Stimulated activated CD4-positive, alpha-beta T cell treated with anti-CD3 and anti-CD28 coated beads, Interleukin-4, amount 100 ng/mL, for 1 hour (primary cell): ENCODE results near the gene GPR42.
A peak's percentile ranks its signal among the peaks of the same experiment; 100 is the strongest.
"Not testable (repeated sequence)": the region's sequence is repeated elsewhere in the genome, so short reads cannot be mapped to it uniquely, and the experiment has no call there.

ENCODE experiments used
- DNase-seq: peaks from one replicate; pipeline ENCODE4 v3.0.0-alpha.2; 2020

GPR42 gene

DNA sequence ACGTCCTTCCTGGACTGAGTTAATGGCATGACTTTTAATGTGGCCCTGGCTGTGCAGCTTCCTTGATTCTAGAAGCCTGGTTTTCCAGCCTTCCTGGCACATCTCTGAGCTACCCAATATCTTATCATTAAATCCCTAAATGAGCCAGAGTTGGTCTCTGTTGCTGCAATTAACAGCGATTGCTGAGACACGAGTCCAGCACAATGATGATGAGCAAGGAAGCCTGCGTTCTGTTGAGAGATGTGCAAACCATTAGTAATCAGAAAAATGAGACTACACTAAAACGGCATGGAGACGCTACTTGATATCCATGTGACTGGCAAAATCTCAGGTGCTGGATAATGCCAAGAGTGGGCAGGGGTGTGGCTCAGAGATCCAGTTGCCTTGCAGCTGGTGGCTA, 26.2 kb downstream of the GPR42 start:
- no peak for DNase-seq

DNA sequence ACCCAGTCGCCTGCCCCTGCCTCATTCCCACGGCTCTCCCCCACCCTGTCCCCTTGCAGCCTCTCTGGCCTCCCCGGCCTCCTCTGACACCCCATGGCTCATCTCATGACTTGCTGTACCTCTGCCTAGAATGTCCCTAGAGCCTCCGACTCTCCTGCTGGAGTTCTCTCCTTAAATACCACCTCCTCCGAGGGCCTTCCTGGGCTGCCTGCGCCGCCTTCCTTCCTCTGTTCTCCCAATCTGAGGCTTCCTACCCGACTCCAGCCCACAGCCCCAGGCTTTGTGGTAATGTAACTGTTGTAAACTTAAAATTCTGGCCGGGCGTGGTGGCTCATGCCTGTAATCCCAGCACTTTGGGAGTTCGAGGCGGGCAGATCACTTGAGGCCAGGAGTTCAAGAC, 27.7 kb downstream of the GPR42 start:
- no peak for DNase-seq

DNA sequence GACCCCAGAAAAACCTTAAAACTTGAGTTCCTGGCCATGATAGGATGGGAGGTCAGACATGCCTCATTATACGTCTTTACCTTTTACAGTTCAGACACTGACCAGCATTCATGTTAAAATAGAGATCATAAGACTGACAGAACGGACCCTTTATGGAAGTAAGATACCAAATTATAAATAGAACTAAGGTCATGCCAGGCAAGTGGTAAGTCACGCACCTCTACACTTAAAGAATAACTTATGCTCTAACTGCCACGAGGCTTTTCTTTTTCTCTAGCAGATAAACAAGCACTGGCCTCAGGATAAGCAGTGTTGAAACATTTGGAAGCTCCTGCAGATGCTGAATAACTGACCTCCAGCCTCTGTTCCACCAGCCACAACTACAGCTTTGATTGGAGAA, 28.4 kb downstream of the GPR42 start:
- DNase-seq, result no peak

DNA sequence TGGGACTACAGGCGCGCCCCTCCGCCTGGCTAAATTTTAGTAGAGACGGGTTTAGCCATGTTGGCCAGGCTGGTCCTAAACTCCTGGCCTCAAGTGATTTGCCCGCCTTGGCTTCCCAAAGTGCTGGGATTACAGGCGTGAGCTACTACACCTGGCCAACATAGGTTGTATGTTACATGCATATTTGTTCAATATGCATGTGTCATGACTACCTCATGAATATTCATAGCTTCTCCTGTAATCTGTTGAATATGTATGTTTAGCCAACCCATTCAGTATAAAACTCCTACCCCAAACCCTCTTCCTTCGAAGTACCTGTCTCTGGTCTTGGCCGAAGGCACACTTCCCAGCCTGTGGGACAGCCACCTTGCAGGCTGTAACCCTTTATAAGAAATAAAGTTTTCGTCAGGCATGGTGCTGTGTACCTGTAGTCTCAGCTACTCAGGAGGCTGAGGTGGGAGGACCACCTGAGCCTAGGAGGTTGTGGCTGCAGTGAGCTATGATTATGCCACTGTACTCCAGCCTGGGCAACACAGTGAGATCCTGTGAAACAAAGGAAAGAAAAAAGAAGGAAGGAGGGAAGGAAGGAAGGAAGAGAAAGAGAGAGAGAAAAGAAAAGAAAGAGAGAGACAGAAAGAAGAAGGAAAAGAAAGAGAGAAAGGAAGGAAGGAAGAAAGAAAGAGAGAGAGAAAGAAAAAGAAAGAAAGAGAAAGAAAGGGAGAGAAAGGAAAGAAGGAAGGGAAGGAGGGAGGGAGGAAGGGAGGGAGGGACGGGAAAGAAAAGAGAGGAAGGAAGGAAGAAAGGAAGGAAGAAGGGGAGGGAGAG, 29.3 kb downstream of the GPR42 start:
- DNase-seq, result no peak

DNA sequence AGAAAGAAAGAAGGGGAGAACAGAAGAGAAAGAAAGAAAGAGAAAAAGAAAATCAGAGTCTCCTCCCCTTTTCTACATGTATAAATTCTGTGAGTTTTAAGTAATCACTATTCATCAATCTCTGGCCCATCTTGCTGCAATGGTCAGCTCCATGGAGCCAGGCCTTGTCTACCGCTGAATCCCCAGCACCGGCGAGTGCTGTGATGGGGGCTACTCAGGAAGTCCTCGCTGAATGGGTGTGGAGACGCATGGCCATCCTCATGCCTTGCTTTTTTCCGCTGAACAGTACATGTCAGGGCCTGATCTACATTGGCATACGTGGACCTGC, 29.9 kb downstream of the GPR42 start:
- DNase-seq, result no peak

DNA sequence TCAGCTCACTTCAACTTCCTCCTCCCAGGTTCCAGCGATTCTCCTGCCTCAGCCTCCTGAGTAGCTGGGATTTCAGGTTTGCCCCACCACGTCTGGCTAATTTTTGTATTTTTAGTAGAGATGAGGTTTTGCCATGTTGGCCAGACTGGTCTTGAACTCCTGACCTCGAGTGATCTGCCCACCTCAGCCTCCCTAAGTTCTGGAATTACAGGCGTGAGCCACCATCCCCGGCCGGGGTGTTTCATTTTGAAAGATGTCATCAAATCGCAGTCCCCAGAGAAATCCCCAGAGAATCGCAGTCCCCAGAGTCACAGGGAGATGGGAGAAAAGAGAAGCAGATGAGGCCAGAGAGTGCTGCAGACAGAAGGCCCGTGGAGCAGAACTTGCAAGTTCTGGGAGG, 30.5 kb downstream of the GPR42 start:
- DNase-seq, result not testable (repeated sequence)

DNA sequence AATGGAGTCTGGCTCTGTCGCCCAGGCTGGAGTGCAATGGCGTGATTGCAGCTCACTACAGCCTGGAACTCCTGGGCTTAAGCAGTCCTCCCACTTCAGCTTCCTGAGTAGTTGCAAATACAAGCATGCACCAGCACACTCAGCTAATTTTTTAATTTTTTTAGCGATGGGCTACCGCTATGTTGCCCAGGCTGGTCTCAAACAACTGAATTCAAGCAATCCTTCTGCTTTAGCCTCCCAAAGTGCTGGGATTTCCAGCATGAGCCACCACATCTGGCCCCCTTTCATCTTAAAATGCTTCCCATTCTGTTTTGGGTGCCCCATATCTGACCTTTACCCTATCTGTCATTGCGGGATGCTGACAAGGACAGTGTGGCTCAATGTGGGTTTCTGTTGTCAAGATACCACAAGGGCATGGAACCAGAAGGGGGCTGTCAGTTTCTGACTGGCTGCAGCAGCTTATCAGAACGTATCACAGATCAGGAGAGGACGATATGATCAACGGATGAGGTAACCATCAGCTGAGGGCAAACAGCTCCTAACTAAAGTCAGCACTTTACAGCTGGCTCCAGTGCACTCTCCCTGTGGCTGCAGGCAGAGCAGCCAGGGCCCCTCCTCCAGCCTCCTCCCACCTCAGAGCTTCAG, 32.4 kb downstream of the GPR42 start:
- DNase-seq, result no peak

DNA sequence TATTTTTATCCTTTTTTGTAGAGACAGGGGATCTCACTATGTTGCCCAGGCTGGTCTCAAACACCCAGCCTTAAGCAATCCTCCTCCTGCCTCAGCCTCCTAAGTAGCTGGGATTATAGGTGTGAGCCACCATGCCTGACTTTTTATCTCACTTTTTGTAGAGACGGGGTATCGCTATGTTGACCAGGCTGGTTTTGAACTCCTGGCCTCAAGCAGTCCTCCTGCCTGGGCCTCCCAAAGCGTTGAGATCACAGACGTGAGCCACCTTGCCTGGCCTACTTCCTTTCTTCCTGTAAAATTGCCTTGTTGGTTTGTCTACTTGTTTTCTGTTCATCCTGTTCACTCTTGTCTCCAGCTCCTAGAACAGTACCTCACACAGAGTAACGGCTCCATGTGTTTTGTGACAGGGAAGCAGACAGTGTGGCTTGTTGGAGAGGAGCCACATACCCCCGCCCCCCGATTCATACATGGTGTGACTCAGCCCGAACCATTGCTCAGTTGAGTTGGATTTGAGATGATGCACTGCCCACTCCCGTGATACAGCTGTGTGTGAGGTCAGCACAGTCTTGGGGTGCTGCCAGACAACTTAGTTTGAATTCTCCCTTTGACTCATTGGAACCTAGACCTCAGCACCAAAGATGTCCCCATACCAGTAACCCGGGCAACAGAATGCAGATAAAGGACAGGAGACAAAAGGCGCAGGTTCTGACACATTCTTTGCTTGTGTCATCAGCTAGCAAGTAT, 34.2 kb downstream of the GPR42 start:
- DNase-seq, result peak; percentile 7

DNA sequence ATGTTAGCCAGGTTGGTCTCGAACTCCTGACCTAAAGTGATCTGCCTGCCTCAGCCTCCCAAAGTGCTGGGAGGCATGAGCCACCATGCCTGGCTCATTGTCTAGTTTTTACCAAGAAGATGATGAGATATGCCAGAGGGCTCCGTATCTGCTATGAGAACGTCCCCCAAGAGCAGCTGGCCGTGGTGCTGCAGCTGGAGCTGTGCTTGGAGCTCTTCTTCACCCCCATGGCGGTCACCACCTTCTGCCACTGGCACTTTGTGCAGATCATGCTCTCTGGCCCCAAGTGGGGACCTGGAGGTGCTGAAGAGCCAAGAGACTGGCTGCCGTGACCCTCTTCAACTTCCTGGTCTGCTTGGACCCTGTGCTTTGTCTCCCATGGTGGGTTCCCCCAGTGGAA, 36.8 kb downstream of the GPR42 start:
- no peak for DNase-seq

DNA sequence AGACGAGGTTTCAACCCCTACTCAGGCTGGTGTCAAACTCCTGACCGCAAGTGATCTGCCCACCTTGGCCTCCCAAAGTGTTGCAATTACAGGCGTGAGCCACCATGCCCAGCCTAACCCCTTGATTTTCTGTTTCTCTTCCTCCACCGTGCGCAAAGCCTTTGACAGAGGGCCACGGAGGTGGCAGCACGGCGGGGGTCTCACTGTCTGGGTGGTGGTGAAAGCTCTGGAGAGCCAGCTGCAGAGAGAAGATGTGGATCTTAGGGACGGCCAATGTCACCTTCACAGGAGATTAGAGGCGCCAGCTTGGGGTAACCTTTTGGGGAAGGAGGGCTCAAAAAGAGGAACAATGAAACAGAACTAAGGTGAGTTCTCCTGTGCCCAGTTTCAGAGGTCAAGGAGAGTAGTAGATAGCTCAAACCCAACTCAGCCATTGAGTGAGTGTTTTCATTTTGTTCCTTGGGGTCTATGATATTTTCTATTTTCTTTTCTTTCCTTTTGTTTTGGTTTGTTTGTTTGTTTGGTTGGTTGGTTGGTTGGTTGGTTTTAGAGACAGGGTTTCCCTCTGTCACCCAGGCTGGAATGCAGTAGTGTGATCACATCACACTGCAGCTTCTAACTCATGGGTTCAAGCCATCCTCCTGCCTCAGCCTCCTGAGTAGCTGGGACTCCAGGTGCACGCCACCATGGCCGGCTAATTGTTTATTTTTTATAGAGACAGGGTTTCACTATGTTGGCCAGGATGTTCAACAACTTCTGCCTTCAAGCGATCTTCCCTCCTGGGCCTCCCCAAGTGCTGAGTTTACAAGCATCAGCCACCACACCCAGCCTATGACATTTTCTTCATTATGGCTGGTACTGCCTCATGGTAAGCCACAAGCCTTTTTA, 37.7 kb downstream of the GPR42 start:
- no peak for DNase-seq

DNA sequence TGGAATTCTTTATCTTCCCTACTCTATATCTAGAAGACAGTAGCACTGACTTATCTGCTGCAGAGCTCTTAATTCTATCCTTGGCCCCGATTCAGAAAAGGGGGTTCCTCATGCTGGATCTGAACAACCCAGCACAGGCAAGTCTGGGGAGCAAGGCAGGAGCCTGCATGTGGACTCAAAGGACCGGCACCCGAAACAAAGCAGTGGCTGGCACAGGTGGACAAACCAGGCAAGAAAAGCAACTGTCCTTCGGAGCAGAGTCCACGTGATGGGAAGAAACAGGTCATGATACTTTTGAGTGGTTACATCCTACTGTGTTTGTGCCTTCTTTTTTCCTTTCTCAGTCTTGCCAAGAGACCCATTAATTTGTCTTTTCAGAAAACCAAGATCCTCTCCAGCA, 38.3 kb downstream of the GPR42 start:
- DNase-seq, result no peak

DNA sequence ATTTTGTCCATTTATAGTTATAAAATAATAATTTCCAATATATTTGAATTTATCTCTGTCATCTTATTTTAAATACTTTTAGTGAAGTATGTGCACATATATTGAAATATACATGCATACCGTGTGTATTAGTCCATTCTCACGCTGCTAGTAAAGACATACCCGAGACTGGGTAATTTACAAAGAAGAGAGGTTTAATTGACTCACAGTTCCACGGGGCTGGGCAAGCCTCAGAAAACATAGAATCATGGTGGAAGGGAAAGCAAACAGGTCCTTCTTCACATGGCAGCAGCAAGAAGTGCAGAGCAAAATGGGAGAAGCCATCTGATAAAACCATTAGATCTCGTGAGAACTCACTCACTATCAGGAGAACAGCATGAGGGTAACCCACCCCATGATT, 39.6 kb downstream of the GPR42 start:
- no peak for DNase-seq

DNA sequence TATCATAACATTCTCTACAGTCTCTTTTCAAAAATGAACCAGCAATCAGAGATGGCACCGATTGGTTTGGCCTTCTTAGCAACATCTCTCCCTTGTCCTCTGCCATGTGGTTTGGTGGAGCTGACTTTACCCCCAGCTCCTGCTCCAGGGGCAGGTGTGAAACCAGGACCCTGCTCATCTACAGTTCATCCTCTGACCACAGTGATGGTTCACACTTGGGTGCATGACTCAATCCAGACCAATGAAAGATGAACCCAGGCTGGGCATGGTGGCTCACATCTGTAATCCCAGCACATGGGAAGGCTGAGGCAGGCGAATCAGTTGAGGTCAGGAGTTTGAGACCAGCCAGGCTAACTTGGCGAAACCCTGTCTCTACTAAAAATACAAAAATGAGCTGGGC, 43.6 kb downstream of the GPR42 start:
- DNase-seq, result no peak

DNA sequence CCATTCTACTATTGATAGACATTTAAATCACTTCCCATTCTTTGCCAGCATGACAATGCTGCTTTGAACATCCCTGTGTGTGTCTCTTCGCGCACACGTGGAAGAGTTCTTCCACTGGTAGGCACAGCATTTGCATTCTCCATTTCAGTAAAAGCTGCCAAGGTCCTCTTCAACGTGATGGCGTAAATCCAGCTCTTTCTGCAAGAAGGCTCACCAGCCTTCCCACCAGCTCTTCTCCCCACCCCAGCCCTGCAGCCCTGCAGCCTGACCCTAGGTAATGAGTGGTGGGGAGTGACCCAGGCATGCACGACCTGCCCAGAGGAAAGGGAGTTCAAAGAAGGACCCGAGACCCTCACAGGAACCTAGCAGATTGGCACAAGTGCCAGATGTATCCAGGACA, 45.5 kb downstream of the GPR42 start:
- DNase-seq, result no peak

DNA sequence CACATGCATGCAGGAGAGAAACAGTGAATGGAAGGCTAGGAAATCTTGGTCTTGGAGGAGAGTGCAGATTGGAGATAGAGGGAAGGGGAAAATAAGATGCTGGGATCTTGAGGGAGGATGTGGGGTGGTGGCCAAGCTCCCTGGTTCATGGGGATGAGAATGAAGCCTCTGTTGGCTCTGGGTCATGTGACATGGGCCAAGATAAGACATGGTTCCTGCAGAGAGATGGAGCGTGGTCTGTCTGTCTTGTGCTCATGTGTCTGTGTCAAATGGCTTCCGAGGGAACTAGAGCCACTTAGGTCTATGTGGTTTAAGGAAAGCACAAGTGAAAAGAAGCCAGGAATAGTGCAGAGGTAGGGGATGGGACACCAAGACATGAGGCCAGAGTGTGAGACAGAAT, 46.4 kb downstream of the GPR42 start:
- DNase-seq, result no peak

DNA sequence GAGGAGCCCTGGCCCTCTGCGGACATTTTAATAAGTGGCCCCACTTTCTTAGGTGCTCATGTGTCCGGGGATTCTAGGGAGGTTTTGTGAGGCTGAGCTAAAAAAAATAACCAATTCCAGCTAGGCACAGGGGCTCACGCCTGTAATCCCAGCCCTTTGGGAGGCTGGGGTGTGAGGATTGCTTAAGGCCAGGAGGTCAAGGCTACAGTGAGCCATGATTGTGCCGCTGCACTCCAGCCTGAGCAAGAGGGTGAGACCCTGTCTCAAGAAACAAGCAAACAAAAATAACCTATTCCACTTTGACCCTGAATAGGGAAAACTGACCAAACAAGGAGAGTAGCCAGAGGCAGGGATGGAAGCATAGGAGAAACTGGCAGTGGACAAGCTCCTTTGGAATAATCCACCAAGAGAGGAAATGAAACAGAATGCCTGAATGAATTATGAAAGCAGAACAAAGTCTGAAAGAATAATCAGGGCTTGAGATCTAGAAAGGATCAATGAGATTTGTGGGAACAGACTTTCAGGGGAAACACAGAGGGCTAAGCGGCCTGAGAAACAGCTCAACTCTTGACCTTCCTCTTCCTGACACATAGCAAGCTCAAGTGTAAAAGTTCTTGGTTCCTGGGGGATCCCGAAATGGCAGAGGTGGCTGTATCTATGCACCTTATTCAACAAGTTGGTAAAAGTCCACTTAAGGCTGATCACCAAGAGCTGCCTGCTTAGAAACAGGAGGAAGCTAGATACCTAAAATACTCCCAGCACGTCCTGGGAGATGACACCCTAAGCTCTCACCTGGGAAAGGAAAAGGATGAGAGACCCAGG, 47.1 kb downstream of the GPR42 start:
- no peak for DNase-seq

DNA sequence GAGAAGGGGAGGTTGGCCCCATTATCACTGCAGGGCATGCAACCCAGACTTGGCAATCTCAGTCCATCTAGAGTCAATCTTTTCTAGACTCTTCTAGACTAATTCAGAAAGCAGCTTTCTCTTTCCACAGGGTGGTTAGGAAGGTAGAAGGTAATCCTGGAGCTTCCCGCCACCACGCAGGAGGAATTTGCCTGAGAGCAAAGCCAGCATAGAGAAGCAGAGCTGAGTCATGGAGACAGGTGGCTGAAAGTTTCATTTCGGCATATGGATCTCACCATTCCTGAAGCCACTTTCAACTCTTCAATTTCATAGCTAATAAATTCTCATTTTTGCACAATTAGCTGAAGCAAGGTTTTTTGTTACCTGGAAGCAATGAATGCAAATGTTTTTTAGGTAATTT, 48.2 kb downstream of the GPR42 start:
- no peak for DNase-seq

DNA sequence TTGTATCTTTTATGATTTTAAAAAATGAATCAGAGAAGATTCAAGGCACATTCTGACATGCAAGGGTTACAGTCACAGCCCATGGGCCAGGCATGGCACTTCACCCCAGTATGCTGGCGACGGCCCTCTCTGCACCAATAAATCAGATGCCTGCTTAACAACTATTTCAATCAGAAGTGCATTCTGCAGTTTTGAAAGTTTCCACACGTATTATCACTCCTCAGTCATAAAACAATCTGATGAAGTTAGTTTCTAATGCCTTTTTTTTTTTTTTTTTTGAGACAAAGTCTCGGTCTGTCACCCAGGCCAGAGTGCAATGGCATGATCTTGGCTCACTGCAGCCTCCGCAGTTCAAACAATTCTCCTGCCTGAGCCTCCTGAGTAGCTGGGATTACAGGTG, 48.9 kb downstream of the GPR42 start:
- no peak for DNase-seq

DNA sequence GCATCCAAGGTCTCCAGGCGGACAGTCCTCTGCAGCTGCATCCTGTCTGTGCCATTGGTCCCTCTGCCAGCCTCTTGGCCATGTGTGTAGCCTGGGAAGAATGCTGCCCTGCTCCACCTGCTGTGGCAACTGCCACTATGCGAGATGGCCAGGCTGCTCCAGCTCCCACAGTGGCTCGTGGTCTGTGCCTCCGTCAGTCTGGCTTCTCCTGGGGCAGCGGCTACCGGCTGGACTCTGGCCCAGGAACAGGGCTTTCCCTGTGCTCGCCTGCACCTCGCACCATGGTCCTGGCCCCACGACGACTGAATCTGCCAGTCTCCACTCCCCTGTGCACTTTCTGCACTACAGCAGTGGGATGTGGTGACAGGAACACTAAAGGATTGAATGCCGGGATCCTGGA, 50.5 kb downstream of the GPR42 start:
- DNase-seq, result no peak
